Neural cell (in vitro differentiated cells): Measurements from ENCODE around the gene WRAP53. TPM values are rescaled to one million over a fixed set of nuclear protein-coding genes. Genes with fewer than 3 reads are reported as not detected.

ENCODE experiments used
- H2AFZ ChIP-seq: fragments of 200-600, 300-800 bp; sonication (generic), shearing (Covaris generic); 2 replicates; pipeline ENCODE4 v1.6.0; 2014; ENCODE audit warnings: low read depth, mild to moderate bottlenecking, antibody characterized with exemption, low read length, moderate library complexity
- H3F3A ChIP-seq: fragments of 200-600 bp; shearing (Covaris generic); 2 replicates; pipeline ENCODE4 v1.6.1; 2016; ENCODE audit warnings: mild to moderate bottlenecking, moderate library complexity, mixed read lengths, antibody characterized with exemption, low read length; ENCODE audit not compliant: insufficient read depth, poor library complexity, severe bottlenecking
- H3K27ac ChIP-seq: fragments of 200-600, 300-800 bp; sonication (generic), shearing (Covaris generic); 2 replicates; pipeline ENCODE4 v1.5.1; 2014; ENCODE audit warnings: mild to moderate bottlenecking, low read length, moderate library complexity
- H3K27me3 ChIP-seq: fragments of 300-800, 200-600 bp; sonication (generic), shearing (Covaris generic); 2 replicates; pipeline ENCODE4 v1.6.0; 2014; ENCODE audit warnings: mild to moderate bottlenecking, low read depth, low read length, moderate library complexity; ENCODE audit not compliant: insufficient read depth
- H3K36me3 ChIP-seq: fragments of 300-800, 200-600 bp; sonication (generic), shearing (Covaris generic); 2 replicates; pipeline ENCODE4 v1.5.1; 2014; ENCODE audit warnings: mild to moderate bottlenecking, antibody characterized with exemption, low read length, moderate library complexity; ENCODE audit not compliant: insufficient read depth
- H3K4me2 ChIP-seq: fragments of 300-800, 200-600 bp; sonication (generic), shearing (Covaris generic); 2 replicates; pipeline ENCODE4 v1.6.0; 2014; ENCODE audit warnings: mild to moderate bottlenecking, low read length
- H3K4me3 ChIP-seq: fragments of 300-800, 200-600 bp; sonication (generic), shearing (Covaris generic); 2 replicates; pipeline ENCODE4 v1.5.1; 2014; ENCODE audit warnings: mild to moderate bottlenecking, low read length, moderate library complexity
- H3K79me2 ChIP-seq: fragments of 200-600 bp; shearing (Covaris generic); replicated peaks from 2 replicates; pipeline ENCODE4 v1.6.0; 2014; ENCODE audit warnings: mild to moderate bottlenecking, low read length, moderate library complexity; ENCODE audit not compliant: insufficient read depth
- H3K9ac ChIP-seq: fragments of 300-800, 200-600 bp; sonication (generic), shearing (Covaris generic); 2 replicates; pipeline ENCODE4 v1.6.1; 2016; ENCODE audit warnings: mild to moderate bottlenecking, low read length, mixed read lengths
- H3K9me2 ChIP-seq: fragments of 200-600 bp; shearing (Covaris generic); 2 replicates; pipeline ENCODE4 v1.6.1; 2016; ENCODE audit warnings: mild to moderate bottlenecking, low read length, mixed read lengths; ENCODE audit not compliant: insufficient read depth
- H3K9me3 ChIP-seq: fragments of 200-600, 300-800 bp; sonication (generic), shearing (Covaris generic); 2 replicates; pipeline ENCODE4 v1.6.1; 2016; ENCODE audit warnings: mild to moderate bottlenecking, mixed run types, low read length, moderate library complexity, mixed read lengths
- H4K20me1 ChIP-seq: fragments of 200-600 bp; shearing (Covaris generic); 2 replicates; pipeline ENCODE4 v1.6.1; 2016; ENCODE audit warnings: mild to moderate bottlenecking, mixed run types; ENCODE audit not compliant: insufficient read depth
- EP300 ChIP-seq: fragments of 450-650 bp; conservative IDR thresholded peaks from 2 replicates; pipeline ENCODE4 v1.6.1; 2014; ENCODE audit warnings: antibody characterized with exemption, mild to moderate bottlenecking, moderate library complexity; ENCODE audit not compliant: poor library complexity, severe bottlenecking
- EZH2 ChIP-seq: fragments of 200-600, 300-800 bp; shearing (Covaris generic), sonication (generic); IDR thresholded peaks from 2 replicates; pipeline ENCODE4 v1.6.1; 2014; ENCODE audit warnings: antibody characterized with exemption, low read length, borderline replicate concordance, mild to moderate bottlenecking; ENCODE audit not compliant: insufficient read depth, poor library complexity, severe bottlenecking
- MXI1 ChIP-seq: fragments of 450-650 bp; conservative IDR thresholded peaks from 2 replicates; pipeline ENCODE4 v1.6.1; 2014; ENCODE audit warnings: antibody characterized with exemption, mild to moderate bottlenecking; ENCODE audit not compliant: poor library complexity, severe bottlenecking
- POLR2AphosphoS5 ChIP-seq: IDR thresholded peaks from 2 replicates; pipeline ENCODE4 v1.6.1; 2012
- RAD21 ChIP-seq: fragments of 450-650 bp; conservative IDR thresholded peaks from 2 replicates; pipeline ENCODE4 v1.6.1; 2014; ENCODE audit warnings: antibody characterized with exemption, mild to moderate bottlenecking, moderate library complexity
- SMC3 ChIP-seq: fragments of 450-650 bp; conservative IDR thresholded peaks from 2 replicates; pipeline ENCODE4 v1.6.1; 2014; ENCODE audit warnings: antibody characterized with exemption, mild to moderate bottlenecking, moderate library complexity; ENCODE audit not compliant: poor library complexity
- TAF1 ChIP-seq: IDR thresholded peaks from 2 replicates; pipeline ENCODE4 v1.6.1; 2012; ENCODE audit warnings: low read depth
- polyA plus RNA-seq: library from polyadenylated mRNA; depleted of rRNA; stranded (reverse); fragments of >200 nt; gene quantifications from 2 replicates; pipeline ENCODE4 v1.2.3, GENCODE V29; 2014
- TF ChIP-seq, protein P1 (sequence below): fragments of 450-650 bp; IDR thresholded peaks from 2 replicates; pipeline ENCODE4 v1.5.1; 2014; ENCODE audit warnings: antibody characterized with exemption, mild to moderate bottlenecking, moderate library complexity; ENCODE audit not compliant: poor library complexity, severe bottlenecking
- TF ChIP-seq, protein P2 (sequence below): IDR thresholded peaks from 2 replicates; pipeline ENCODE4 v1.6.1; 2012; ENCODE audit warnings: borderline replicate concordance

The WRAP53 gene
- polyA plus RNA-seq, 1 donor from 2014 or later = 20.1 TPM

DNA sequence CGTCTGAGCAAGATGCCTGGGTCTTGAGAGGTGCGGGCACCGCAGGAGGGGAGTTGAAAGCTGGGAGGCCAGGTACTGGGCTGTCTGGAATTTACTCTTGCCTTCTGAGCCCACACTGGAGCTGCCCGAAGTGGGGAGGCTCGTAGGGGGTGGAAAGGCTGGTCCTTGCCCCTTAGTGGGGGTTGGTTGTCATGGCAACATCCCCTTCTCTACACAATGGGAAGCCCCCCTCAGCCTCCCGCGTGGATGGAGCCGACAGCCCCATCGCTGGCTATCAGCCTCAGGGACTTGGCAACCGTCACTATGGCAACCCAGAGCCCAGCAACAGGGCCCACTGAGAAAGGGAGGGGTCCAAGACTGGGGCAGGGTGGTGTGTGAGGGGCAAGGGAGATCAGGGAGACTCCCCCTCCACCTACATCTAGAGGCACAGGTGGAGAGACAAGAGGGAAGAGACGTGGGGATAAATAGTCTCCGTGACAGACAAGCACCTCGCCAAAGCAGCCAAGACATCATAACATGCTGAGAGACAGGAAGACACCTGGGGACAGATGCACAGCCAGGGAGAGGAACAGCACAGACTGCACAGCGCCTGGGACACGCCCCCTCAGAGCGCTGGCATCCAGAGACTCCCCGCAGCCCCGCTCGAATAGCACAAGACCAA is 24.0 kb downstream of the WRAP53 start:
- Histone ChIP-seq H3K27me3 (no peaks in the 10 kb centered on the region), H3F3A (peaks cover 10% of the 10 kb centered on the region), H3K36me3 (no peaks in the 10 kb centered on the region), H3K27ac (peak overlapping the region; percentile 94), H2AFZ (peak overlapping the region; percentile 6), H3K79me2 (peaks cover 21% of the 10 kb centered on the region), H4K20me1 (no peaks in the 10 kb centered on the region), H3K9me3 (no peaks in the 10 kb centered on the region), H3K4me2 (peak overlapping the region; percentile 54), H3K9me2 (no peaks in the 10 kb centered on the region), H3K9ac (peak overlapping the region; percentile 70), H3K4me3 (peak overlapping the region; percentile 59)
- TF ChIP-seq, protein P1, sequence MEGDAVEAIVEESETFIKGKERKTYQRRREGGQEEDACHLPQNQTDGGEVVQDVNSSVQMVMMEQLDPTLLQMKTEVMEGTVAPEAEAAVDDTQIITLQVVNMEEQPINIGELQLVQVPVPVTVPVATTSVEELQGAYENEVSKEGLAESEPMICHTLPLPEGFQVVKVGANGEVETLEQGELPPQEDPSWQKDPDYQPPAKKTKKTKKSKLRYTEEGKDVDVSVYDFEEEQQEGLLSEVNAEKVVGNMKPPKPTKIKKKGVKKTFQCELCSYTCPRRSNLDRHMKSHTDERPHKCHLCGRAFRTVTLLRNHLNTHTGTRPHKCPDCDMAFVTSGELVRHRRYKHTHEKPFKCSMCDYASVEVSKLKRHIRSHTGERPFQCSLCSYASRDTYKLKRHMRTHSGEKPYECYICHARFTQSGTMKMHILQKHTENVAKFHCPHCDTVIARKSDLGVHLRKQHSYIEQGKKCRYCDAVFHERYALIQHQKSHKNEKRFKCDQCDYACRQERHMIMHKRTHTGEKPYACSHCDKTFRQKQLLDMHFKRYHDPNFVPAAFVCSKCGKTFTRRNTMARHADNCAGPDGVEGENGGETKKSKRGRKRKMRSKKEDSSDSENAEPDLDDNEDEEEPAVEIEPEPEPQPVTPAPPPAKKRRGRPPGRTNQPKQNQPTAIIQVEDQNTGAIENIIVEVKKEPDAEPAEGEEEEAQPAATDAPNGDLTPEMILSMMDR = no peak
- TF ChIP-seq, protein P2, sequence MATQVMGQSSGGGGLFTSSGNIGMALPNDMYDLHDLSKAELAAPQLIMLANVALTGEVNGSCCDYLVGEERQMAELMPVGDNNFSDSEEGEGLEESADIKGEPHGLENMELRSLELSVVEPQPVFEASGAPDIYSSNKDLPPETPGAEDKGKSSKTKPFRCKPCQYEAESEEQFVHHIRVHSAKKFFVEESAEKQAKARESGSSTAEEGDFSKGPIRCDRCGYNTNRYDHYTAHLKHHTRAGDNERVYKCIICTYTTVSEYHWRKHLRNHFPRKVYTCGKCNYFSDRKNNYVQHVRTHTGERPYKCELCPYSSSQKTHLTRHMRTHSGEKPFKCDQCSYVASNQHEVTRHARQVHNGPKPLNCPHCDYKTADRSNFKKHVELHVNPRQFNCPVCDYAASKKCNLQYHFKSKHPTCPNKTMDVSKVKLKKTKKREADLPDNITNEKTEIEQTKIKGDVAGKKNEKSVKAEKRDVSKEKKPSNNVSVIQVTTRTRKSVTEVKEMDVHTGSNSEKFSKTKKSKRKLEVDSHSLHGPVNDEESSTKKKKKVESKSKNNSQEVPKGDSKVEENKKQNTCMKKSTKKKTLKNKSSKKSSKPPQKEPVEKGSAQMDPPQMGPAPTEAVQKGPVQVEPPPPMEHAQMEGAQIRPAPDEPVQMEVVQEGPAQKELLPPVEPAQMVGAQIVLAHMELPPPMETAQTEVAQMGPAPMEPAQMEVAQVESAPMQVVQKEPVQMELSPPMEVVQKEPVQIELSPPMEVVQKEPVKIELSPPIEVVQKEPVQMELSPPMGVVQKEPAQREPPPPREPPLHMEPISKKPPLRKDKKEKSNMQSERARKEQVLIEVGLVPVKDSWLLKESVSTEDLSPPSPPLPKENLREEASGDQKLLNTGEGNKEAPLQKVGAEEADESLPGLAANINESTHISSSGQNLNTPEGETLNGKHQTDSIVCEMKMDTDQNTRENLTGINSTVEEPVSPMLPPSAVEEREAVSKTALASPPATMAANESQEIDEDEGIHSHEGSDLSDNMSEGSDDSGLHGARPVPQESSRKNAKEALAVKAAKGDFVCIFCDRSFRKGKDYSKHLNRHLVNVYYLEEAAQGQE = peak; percentile 36
- TF ChIP-seq RAD21 = no peak
- TF ChIP-seq POLR2AphosphoS5 = no peak
- TF ChIP-seq EP300 = peak; percentile 65
- peak; percentile 80 for TF ChIP-seq MXI1

DNA sequence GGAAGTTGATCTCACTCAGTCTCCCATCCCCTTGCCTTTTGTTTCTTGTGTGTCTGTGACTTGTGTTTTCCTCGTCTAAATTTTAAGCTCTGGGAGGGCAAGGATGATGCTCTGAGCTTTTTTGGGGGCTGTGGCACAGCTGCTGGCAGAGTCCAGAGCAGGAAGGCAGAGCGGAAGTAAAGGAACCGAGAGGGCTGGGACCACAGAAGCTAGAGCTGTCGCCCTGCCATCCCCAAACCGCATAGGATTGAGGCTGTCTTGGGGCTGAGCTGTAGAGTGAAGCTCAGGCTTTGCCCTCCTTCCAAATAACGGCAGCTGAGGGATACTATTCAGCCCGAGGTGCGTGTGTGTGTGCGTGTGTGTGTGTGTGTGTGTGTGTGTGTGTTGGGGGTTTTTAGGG is 25.5 kb downstream of the WRAP53 start:
- H3F3A ChIP-seq = peaks cover 10% of the 10 kb centered on the region
- no peaks in the 10 kb centered on the region for H3K36me3 ChIP-seq
- H3K79me2 ChIP-seq = peaks cover 9% of the 10 kb centered on the region

More for the DNA sequence above, 25.5 kb downstream of the WRAP53 start:
- no peaks in the 10 kb centered on the region for H4K20me1 ChIP-seq
- H2AFZ ChIP-seq = no peak overlapping the region
- H3K4me2 ChIP-seq = no peak overlapping the region
- no peaks in the 10 kb centered on the region for H3K27me3 ChIP-seq
- H3K9me2 ChIP-seq = no peaks in the 10 kb centered on the region
- no peaks in the 10 kb centered on the region for H3K9me3 ChIP-seq
- peak overlapping the region; percentile 94 for H3K27ac ChIP-seq
- H3K9ac ChIP-seq = peak overlapping the region; percentile 2
- no peak overlapping the region for H3K4me3 ChIP-seq
- TF ChIP-seq, protein P2 = no peak
- TF ChIP-seq TAF1 = no peak
- TF ChIP-seq RAD21 = no peak
- no peak for TF ChIP-seq EP300
- TF ChIP-seq, protein P1 = no peak
- TF ChIP-seq POLR2AphosphoS5 = no peak
- no peak for TF ChIP-seq MXI1
- TF ChIP-seq SMC3 = no peak
- no peak for TF ChIP-seq EZH2
